Measurements from ENCODE around the gene DOK3. TPM values are rescaled to one million over a fixed set of nuclear protein-coding genes. Genes with fewer than 3 reads are reported as not detected.

Gene DOK3
- total RNA-seq, 1 experiment from 2014 or later, result 16.4 TPM

DNA sequence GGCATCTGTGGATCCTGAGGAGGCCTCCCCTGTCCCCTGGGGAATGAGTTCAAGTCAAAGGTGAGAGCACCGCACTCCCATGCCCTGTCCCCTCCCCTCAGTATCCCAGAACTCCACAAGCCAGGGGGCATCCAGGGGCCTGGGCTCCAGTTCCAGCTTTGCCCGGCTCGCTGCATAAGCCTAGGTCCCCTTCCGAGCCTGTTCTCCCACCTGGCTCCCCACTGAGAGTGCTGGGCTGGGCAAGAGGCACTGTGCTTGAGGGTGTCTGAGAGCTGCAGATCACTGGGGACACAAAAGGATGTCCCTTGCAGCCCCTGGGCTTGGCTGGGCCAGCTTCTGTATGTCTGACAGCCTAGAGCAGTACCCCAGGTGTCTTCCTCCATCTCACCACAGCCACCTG is 4.6 kb downstream of the DOK3 start:
- H4K20me1 ChIP-seq (ENCODE audit: control insufficient read depth, insufficient read depth, insufficient read length), result no peaks in the 10 kb centered on the region
- no peak overlapping the region for H2BK20ac ChIP-seq (ENCODE audit: low read depth, low read length, poor library complexity, severe bottlenecking)
- H3K4me1 ChIP-seq (ENCODE audit: insufficient read depth, low read length), result no peaks in the 10 kb centered on the region; the same call in 1 of the 2 replicates
- TF ChIP-seq, protein P1, sequence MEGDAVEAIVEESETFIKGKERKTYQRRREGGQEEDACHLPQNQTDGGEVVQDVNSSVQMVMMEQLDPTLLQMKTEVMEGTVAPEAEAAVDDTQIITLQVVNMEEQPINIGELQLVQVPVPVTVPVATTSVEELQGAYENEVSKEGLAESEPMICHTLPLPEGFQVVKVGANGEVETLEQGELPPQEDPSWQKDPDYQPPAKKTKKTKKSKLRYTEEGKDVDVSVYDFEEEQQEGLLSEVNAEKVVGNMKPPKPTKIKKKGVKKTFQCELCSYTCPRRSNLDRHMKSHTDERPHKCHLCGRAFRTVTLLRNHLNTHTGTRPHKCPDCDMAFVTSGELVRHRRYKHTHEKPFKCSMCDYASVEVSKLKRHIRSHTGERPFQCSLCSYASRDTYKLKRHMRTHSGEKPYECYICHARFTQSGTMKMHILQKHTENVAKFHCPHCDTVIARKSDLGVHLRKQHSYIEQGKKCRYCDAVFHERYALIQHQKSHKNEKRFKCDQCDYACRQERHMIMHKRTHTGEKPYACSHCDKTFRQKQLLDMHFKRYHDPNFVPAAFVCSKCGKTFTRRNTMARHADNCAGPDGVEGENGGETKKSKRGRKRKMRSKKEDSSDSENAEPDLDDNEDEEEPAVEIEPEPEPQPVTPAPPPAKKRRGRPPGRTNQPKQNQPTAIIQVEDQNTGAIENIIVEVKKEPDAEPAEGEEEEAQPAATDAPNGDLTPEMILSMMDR (conservative IDR thresholded peaks at IDR 0.05), result no peak
- H3K23ac ChIP-seq (ENCODE audit: insufficient read length, low read depth, low read length), result no peak overlapping the region
- no peak overlapping the region for H3K9ac ChIP-seq (ENCODE audit: extremely low read depth, insufficient read length, low read length)
- no peak overlapping the region for H3K4me2 ChIP-seq (ENCODE audit: insufficient read depth, insufficient read length, low read length)
- no peak overlapping the region for H3K27ac ChIP-seq (ENCODE audit: insufficient read length, low read depth, low read length)
- H3K79me2 ChIP-seq (ENCODE audit: insufficient read depth, low read length), result no peaks in the 10 kb centered on the region
- H3K56ac ChIP-seq (ENCODE audit: insufficient read length, low read depth, low read length), result no peak overlapping the region
- H4K91ac ChIP-seq (ENCODE audit: insufficient read length, low read depth, low read length), result no peak overlapping the region
- no peak overlapping the region for H2AK5ac ChIP-seq (ENCODE audit: insufficient read length, low read length)
- Mint-ChIP-seq H3K27me3 (ENCODE audit: low read depth) (peaks cover 6% of the 10 kb centered on the region), H3K4me3 (no peak overlapping the region), H3K27ac (no peak overlapping the region; a peak in 1 of 7 replicates), H3K4me1 (peaks cover 19 to 29% of the 10 kb centered on the region in 2 experiments), H3K36me3 (ENCODE audit: insufficient read depth in 1 of 3, low read depth in 3 of 3) (peaks cover 10 to 20% (median 12%) of the 10 kb centered on the region in 3 experiments; a peak in 6 of 7 replicates), H3K9me3 (no peaks in the 10 kb centered on the region)
- H3K27me3 ChIP-seq (ENCODE audit: insufficient read depth, low read length), result no peaks in the 10 kb centered on the region
- H4K8ac ChIP-seq (replicated peaks; ENCODE audit: insufficient read length, low read depth, low read length), result no peak overlapping the region
- H4K5ac ChIP-seq (ENCODE audit: insufficient read length, low read depth, low read length), result no peak overlapping the region
- H2BK120ac ChIP-seq (ENCODE audit: low read depth, low read length, poor library complexity, severe bottlenecking), result no peak overlapping the region
- DNase-seq, result no peak
- no peak overlapping the region for H3K4ac ChIP-seq (ENCODE audit: low read depth, low read length)
- H3K18ac ChIP-seq (ENCODE audit: insufficient read length, low read depth, low read length), result no peak overlapping the region
- H3K9me3 ChIP-seq (ENCODE audit: control insufficient read depth, low read depth, low read length), result no peaks in the 10 kb centered on the region
- H2BK5ac ChIP-seq (ENCODE audit: insufficient read length, low read length), result no peak overlapping the region
- H3K14ac ChIP-seq (ENCODE audit: insufficient read depth, low read length), result no peak overlapping the region
- H2AFZ ChIP-seq (ENCODE audit: low read length), result no peak overlapping the region
- H3T11ph ChIP-seq (ENCODE audit: low read length), result no peak overlapping the region
- no peaks in the 10 kb centered on the region for H3K79me1 ChIP-seq (ENCODE audit: insufficient read depth, low read depth, low read length, poor library complexity, severe bottlenecking)
- H3K23me2 ChIP-seq (ENCODE audit: insufficient read length, low read depth, low read length, poor library complexity, severe bottlenecking), result no peaks in the 10 kb centered on the region
- no peak overlapping the region for H2BK12ac ChIP-seq (ENCODE audit: insufficient read length, low read depth, low read length)
- no peak overlapping the region for H2BK15ac ChIP-seq (ENCODE audit: low read depth, low read length)
- no CpG with 5 or more reads among the region's 4 CpGs for WGBS (ENCODE audit: extremely low coverage, insufficient read length, low lambda C conversion rate)
